GM21390 (cell line): Measurements from ENCODE around the gene VSIR.

Source experiments
- ATAC-seq: cut with Tn5 transposase; IDR thresholded peaks from one replicate; pipeline ENCODE4 v1.9.1; 2021; ENCODE audit not compliant: unreplicated experiment

The VSIR gene

DNA sequence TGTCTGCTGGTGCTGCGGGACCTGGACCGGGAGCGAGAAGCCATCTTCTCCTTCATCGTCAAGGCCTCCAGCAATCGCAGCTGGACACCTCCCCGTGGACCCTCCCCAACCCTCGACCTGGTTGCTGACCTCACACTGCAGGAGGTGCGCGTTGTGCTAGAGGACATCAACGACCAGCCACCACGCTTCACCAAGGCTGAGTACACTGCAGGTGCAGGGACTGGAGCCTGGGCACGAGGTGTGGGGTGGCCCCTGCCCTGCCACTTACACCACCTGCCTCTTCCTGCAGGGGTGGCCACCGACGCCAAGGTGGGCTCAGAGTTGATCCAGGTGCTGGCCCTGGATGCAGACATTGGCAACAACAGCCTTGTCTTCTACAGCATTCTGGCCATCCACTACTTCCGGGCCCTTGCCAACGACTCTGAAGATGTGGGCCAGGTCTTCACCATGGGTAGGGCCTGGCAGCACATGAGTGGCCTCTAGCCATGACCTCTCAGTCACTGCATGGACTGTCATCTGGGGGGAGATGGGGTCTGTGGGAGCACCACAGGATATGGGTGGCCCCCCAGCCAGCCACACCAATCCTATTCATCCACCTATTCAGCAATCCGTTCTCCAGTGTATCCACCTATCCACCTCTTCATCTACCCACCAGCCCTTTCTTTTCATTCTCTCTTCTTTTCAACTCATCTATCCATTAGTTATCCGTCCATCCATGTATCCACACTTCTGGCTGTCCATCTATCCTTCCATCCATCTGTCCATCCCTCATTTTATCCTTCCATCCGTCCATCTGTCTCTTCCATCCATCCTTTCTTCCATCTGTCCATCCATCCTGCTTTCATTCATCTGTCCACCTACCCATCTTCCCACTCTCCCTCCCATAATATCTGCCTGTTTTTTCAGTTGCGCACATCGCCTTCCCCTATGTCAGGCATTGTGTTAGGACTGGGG lies 34.5 kb upstream of the VSIR start:
- no peak for ATAC-seq

DNA sequence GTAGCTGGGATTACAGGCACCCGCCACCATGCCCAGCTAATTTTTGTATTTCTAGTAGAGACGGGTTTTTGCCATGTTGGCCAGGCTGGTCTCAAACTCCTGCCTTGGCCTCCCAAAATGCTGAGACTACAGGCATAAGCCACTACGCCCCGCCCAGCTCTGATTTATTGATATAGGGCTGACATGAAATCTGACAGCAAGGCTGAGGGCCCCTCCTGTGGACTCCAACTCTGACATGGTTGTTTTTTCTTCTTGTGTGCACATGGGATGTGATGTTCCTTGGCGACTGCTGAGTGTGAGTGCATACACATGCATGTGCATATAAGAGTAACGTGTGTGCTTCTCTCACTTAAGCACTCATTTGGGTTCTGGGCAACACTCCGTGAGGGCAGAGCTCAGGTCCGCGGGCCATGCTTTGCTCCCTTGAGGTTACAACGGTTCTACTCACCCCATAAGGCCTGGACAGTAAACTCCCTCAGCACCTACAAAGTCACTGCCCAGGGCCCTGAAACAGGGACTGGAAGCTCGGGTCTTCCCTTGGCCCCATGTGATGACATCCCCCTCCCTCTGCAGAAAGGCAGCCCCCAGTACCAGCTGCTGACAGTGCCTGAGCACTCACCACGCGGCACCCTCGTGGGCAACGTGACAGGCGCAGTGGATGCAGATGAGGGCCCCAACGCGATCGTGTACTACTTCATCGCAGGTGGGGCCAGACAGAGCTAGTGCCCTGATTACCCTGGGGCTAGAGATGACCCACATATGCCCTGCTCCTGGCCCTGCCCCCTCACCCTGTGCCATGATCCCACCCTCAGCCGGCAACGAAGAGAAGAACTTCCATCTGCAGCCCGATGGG lies 33.6 kb upstream of the VSIR start:
- ATAC-seq: no peak

- no peak for ATAC-seq
Observed at GRCh38 chr10:71805776-71806703, 32.7 kb upstream of the VSIR start.

- ATAC-seq: no peak
Observed at GRCh38 chr10:71804077-71804476, 30.8 kb upstream of the VSIR start.

DNA sequence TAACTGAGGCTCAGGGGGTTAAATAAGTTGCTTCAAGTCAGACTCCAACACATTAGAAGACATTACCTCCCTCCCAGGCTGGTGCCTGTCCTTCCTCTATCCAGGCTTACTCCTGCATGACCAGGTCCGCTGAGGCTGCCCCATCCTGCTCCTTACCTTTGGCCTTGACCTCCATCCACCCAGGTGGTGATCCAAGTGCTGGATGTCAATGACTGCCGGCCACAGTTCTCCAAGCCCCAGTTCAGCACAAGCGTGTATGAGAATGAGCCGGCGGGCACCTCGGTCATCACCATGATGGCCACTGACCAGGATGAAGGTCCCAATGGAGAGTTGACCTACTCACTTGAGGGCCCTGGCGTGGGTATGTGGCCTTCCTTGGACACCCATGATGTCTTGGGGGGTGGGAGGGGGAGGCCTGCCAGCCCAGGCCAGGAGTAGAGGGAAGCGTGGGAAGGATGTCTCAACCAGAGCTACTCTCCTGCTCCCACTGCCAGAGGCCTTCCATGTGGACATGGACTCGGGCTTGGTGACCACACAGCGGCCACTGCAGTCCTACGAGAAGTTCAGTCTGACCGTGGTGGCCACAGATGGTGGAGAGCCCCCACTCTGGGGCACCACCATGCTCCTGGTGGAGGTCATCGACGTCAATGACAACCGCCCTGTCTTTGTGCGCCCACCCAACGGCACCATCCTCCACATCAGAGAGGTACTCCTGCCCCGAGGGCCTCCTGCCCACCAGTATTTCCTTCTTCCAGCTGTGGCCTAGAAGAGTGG lies 29.6 kb upstream of the VSIR start:
- no peak for ATAC-seq

DNA sequence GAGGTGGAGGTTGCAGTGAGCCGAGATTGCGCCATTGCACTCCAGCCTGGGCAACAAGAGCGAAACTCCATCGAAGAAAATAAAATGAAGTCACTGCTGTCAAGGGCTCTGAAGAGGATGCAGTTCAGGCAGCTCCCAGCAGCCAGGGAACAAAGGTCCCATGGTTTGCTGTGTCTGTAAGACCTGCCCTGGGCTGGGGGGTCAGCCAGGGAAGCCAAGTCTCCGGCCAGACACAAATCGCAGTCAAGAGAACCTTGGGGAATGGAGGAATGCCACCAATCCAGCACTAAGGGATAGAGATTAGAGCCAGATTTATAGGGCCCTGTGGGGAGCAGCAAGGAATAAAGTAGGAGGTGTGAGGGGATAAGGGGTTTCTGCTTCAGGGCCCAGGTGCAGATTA lies 28.9 kb upstream of the VSIR start:
- ATAC-seq: no peak

DNA sequence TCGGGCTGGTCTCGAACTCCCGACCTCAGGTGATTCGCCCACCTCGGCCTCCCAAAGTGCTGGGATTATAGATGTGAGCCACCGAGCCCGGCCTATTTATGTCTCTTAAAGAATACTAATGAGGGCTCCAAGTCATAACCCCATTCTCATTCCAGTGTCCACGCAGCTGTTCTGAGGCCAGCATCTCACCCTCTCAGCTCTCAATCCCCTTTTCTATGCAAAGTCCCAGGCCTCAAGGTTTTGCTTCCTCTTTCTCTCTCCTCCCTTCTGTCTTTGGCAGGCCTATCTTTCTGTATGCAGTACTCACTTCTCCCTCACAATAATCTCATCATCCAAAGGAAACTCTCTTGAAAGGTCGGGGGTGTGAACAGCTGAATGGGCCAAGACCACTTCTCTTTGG lies 28.0 kb upstream of the VSIR start:
- ATAC-seq: peak; percentile 91

DNA sequence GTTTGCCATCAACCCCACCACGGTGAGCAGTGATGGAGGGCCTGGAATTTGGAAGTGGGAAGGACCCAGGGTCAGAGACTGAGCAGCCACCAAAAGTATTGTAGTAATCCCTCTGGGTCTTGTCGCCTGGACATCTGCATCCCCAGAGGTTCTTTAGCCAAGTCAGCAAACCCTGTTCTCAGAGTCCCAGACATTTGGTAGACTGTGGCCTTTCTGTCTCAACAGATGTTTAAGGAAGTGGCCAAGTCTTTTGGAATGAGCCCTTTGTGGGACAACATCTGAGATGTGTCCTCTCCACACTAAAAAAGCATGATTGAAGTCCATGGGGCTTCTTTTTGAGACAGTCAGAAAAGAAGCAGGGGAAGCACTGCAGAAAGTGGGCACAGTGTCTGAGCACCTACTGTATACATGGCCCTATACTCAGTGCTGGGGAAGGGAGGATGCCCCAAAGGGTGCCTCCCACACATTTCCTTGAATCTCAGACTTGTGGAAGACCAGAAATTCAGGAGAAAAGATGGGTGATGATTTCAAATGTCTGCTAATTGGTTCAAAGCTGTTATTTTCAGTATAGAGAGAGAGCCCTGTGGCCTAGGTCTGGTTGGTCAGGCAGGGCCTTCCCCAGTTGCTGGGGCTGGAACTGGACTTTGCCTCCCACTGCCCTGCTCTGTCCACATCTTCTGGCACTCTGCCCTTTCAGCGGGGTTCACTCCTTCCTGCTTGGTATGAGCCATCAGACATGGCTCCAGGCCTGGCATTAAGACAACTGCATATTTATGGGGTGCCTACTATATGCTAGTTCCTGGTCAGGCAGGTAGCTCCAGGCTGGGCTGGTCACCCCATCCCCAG lies 26.5 kb upstream of the VSIR start:
- no peak for ATAC-seq

DNA sequence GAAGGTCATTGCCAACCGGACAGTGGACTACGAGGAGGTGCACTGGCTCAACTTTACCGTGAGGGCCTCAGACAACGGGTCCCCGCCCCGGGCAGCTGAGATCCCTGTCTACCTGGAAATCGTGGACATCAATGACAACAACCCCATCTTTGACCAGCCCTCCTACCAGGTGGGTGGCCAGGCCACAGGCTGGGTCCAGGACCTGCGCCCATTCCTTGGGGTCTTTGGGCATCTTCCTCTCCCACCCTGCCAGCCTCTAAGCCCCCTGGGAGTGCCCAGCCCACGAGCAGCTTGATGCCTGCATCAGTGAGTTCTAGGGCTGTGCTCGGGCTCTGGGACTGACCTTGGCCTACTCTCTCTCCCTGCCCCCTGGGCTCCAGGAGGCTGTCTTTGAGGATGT lies 25.8 kb upstream of the VSIR start:
- ATAC-seq: no peak

DNA sequence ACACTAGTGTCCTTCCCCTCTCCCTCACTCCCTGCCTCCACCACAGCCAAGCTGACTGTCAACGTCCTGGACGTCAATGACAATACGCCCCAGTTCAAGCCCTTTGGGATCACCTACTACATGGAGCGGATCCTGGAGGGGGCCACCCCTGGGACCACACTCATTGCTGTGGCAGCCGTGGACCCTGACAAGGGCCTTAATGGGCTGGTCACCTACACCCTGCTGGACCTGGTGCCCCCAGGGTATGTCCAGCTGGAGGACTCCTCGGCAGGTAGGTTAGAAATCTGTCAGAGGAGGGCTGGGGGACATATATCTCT lies 24.9 kb upstream of the VSIR start:
- no peak for ATAC-seq

- no peak for ATAC-seq
Observed at GRCh38 chr10:71797533-71798307, 24.4 kb upstream of the VSIR start.

- no peak for ATAC-seq
Observed at GRCh38 chr10:71796749-71797405, 23.6 kb upstream of the VSIR start.

DNA sequence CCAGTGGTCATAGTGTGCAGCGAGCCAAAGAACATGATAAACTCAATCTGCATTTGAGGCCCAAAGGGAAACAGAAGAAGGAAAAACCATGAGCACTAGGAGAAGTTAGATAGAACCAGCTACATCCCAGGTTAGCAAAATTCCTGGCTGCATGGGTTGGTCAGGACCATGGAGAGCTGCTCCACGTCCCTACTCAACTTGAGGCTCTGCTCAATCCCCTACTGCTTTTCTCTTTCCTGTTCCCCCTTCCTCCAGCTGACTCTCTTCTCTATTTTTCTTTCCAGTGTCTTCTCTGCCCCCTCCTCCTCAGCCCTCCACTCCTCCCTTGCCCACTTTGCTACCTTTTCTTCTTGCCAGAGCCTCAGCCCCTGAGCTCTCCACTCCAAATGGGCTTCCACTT lies 21.9 kb upstream of the VSIR start:
- no peak for ATAC-seq

GRCh38 chr10:71790749-71791440 lies 17.6 kb upstream of the VSIR start:
- ATAC-seq: no peak

DNA sequence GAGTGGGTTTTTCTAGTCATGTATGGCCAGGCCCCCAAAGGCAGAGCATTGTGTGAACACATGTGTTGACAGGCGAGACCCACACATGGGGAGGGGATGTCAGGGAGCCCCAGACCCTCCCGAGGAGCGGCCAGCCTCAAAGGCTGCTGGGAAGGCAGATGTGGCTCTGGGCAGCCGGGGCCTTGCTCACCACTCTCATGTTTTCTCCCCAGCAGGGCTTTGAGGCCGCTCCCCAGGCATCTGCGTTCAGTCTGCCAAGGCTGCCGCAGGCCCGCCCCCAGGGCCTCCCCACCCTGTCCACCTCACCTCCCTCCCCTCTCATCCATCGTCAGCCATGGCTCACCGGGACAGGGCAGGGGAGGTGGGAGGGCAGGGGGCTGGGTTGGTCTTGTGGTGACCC lies 16.6 kb upstream of the VSIR start:
- ATAC-seq: no peak

DNA sequence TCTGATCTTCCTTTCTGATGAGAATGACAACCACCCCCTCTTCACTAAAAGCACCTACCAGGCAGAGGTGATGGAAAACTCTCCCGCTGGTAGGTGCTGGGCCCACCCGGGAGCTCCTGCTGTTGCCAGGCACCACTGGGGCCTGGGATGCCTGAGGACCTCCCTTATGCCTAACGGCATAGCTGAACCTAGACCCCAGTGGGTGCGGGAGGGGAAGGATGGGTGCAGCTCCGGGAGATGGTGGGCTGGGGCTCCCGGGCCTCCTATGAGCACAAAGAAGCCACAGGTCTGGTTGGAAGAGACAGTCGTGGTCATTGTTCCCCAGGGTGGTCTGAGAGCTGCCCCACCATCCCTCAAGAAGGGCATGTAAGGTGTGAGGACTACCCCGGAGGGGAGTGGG lies 15.6 kb upstream of the VSIR start:
- ATAC-seq: no peak

DNA sequence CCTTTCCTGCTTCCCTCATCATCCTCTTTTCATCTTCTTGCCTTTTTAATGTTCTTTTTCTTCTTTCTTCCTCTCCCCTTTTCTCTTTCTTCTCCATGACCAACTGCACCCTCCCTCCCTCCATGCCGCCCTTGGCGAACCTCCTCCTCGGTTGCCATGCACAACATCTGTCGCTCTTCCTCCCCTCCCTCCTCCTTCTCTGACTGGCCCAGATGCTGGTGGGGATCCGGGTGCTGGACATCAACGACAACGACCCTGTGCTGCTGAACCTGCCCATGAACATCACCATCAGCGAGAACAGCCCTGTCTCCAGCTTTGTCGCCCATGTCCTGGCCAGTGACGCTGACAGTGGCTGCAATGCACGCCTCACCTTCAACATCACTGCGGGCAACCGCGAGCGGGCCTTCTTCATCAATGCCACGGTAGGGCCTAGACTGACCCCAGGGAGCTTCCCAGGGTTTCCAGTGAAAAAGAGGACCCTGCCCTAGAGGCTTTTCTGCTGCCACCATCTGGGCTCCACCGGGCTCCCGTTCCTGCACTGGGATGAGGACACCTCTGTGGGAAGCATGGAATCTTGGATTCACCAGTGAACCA lies 11.5 kb upstream of the VSIR start:
- no peak for ATAC-seq
